ENCODE measurements around the gene SMIM27. TPM values are rescaled to one million over a fixed set of nuclear protein-coding genes. Genes with fewer than 3 reads are reported as not detected.

SMIM27 gene
- total RNA-seq, 1 experiment from 2014 or later = 6.5 TPM

GRCh38 chr9:32533336-32533735 lies 18.8 kb upstream of the SMIM27 start:
- no TSS peak for BruUV-seq (replicated peaks)
- no peak overlapping the region for H3K4me3 ChIP-seq (ENCODE audit: low read depth, low read length, poor library complexity, severe bottlenecking)
- H3K4me1 ChIP-seq (ENCODE audit: insufficient read depth, low read length, poor library complexity, severe bottlenecking) = no peaks in the 10 kb centered on the region
- no peaks in the 10 kb centered on the region for H3K36me3 ChIP-seq (ENCODE audit: insufficient read depth, low read length, poor library complexity, severe bottlenecking)
- intact Hi-C loops (cut with micrococcal nuclease; ENCODE audit: unreplicated experiment) = no loop called here
- TF ChIP-seq EZH2 (IDR thresholded peaks at IDR 0.05; ENCODE audit: borderline replicate concordance, low read depth, low read length, poor library complexity, severe bottlenecking) = no peak
- TF ChIP-seq, protein P1, sequence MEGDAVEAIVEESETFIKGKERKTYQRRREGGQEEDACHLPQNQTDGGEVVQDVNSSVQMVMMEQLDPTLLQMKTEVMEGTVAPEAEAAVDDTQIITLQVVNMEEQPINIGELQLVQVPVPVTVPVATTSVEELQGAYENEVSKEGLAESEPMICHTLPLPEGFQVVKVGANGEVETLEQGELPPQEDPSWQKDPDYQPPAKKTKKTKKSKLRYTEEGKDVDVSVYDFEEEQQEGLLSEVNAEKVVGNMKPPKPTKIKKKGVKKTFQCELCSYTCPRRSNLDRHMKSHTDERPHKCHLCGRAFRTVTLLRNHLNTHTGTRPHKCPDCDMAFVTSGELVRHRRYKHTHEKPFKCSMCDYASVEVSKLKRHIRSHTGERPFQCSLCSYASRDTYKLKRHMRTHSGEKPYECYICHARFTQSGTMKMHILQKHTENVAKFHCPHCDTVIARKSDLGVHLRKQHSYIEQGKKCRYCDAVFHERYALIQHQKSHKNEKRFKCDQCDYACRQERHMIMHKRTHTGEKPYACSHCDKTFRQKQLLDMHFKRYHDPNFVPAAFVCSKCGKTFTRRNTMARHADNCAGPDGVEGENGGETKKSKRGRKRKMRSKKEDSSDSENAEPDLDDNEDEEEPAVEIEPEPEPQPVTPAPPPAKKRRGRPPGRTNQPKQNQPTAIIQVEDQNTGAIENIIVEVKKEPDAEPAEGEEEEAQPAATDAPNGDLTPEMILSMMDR (conservative IDR thresholded peaks at IDR 0.05; ENCODE audit: low read depth, low read length) = no peak
- CTCF ChIA-PET = no interaction called here
- POLR2A ChIA-PET (ENCODE audit: low non-redundant PET) = no interaction called here
- no peak for DNase-seq (ENCODE audit: low spot score)
- H3K27ac ChIP-seq (ENCODE audit: low read depth, low read length, poor library complexity, severe bottlenecking) = no peak overlapping the region
- no peaks in the 10 kb centered on the region for H3K27me3 ChIP-seq (replicated peaks; ENCODE audit: insufficient read depth, low read depth, low read length, poor library complexity)
- H3K9me3 ChIP-seq (ENCODE audit: low read depth, low read length, poor library complexity, severe bottlenecking) = no peaks in the 10 kb centered on the region

DNA sequence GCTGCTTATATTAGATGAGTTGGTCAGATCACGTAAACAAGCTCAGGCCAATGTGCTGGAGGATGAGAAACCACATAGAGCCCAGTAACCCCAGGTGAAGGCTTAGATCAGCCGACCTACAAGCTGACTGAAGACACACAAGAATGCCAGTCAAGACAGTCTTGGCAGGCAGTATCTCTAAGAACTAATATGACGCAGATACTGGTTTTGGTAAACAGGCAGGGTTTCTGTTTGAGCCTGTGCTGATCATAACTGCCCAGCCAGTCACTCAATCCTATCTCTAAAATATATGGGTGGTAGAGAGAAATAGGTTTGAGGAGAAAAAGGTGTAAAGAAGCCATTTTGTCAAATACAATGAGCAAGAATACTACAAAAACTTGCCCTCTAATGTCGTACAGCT lies 18.3 kb upstream of the SMIM27 start:
- no peaks in the 10 kb centered on the region for H3K4me1 ChIP-seq (ENCODE audit: insufficient read depth, low read length, poor library complexity, severe bottlenecking)
- no TSS peak for BruUV-seq (replicated peaks)
- TF ChIP-seq, protein P1 (conservative IDR thresholded peaks at IDR 0.05; ENCODE audit: low read depth, low read length) = no peak
- no peak for TF ChIP-seq EZH2 (IDR thresholded peaks at IDR 0.05; ENCODE audit: borderline replicate concordance, low read depth, low read length, poor library complexity, severe bottlenecking)
- intact Hi-C loops (cut with micrococcal nuclease; ENCODE audit: unreplicated experiment) = no loop called here
- H3K4me3 ChIP-seq (ENCODE audit: low read depth, low read length, poor library complexity, severe bottlenecking) = no peak overlapping the region
- ChIA-PET POLR2A (ENCODE audit: low non-redundant PET) (no interaction called here), CTCF (interaction anchor here (0.6 kb wide), 1 partner anchor 55 kb away, joined by 3 read pairs; no protein-coding TSS in a partner anchor)
- no peaks in the 10 kb centered on the region for H3K36me3 ChIP-seq (ENCODE audit: insufficient read depth, low read length, poor library complexity, severe bottlenecking)
- DNase-seq (ENCODE audit: low spot score) = no peak
- no peaks in the 10 kb centered on the region for H3K27me3 ChIP-seq (replicated peaks; ENCODE audit: insufficient read depth, low read depth, low read length, poor library complexity)
- H3K9me3 ChIP-seq (ENCODE audit: low read depth, low read length, poor library complexity, severe bottlenecking) = no peaks in the 10 kb centered on the region
- H3K27ac ChIP-seq (ENCODE audit: low read depth, low read length, poor library complexity, severe bottlenecking) = no peak overlapping the region

- intact Hi-C loops (cut with micrococcal nuclease; ENCODE audit: unreplicated experiment) = no loop called here
- ChIA-PET POLR2A (ENCODE audit: low non-redundant PET) (no interaction called here), CTCF (no interaction called here)
- H3K4me1 ChIP-seq (ENCODE audit: insufficient read depth, low read length, poor library complexity, severe bottlenecking) = no peaks in the 10 kb centered on the region
- no peak overlapping the region for H3K4me3 ChIP-seq (ENCODE audit: low read depth, low read length, poor library complexity, severe bottlenecking)
- TF ChIP-seq EZH2 (IDR thresholded peaks at IDR 0.05; ENCODE audit: borderline replicate concordance, low read depth, low read length, poor library complexity, severe bottlenecking) = no peak
- TF ChIP-seq, protein P1 (conservative IDR thresholded peaks at IDR 0.05; ENCODE audit: low read depth, low read length) = no peak
- no peak for DNase-seq (ENCODE audit: low spot score)
- no peaks in the 10 kb centered on the region for H3K27me3 ChIP-seq (replicated peaks; ENCODE audit: insufficient read depth, low read depth, low read length, poor library complexity)
- peak overlapping the region; percentile 45 for H3K27ac ChIP-seq (ENCODE audit: low read depth, low read length, poor library complexity, severe bottlenecking)
- BruUV-seq (replicated peaks) = no TSS peak
- H3K9me3 ChIP-seq (ENCODE audit: low read depth, low read length, poor library complexity, severe bottlenecking) = no peaks in the 10 kb centered on the region
- H3K36me3 ChIP-seq (ENCODE audit: insufficient read depth, low read length, poor library complexity, severe bottlenecking) = peaks cover 25% of the 10 kb centered on the region
Observed at GRCh38 chr9:32543047-32543446, 9.1 kb upstream of the SMIM27 start.

Measured in A673 (cell line).